RCC 7860 (cell line): Measurements from ENCODE around the gene PCGF3.
"Not testable (repeated sequence)": the region's sequence is repeated elsewhere in the genome, so short reads cannot be mapped to it uniquely, and the experiment has no call there.

Experiments
- DNase-seq: peaks from one replicate; pipeline ENCODE4 v3.0.0-alpha.2; 2015; ENCODE audit warnings: low spot score
- FAIRE-seq: peaks from 2 replicates; lab custom pipeline; 2012; peaks lifted over from hg19 to GRCh38; lab: Jason Lieb, UNC

The PCGF3 gene

DNA sequence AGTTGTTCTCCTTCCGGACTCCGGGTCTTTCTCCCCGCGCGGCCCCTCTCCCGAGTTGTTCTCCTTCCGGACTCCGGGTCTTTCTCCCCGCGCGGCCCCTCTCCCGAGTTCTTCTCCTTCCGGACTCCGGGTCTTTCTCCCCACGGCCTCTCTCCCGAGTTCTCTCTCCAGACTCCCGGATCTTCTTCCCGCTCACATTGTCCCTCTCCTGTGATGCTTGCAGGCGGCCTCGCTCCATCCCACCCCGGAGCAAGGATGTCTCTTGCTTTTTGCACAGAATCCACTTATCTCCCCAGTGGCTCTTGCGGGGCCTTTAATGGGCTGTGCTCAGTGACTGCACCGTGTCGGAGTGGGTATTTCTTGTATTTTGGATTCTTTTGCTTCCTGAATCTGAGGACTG lies 54.2 kb downstream of the PCGF3 start:
- not testable (repeated sequence) for FAIRE-seq, DNase-seq

- DNase-seq: no peak
These were observed 55.0 kb downstream of the PCGF3 start for GRCh38 chr4:760616-761015.

GRCh38 chr4:761086-761485 lies 55.5 kb downstream of the PCGF3 start:
- no peak for DNase-seq
- FAIRE-seq: no peak

More at GRCh38 chr4:760616-761015, 55.0 kb downstream of the PCGF3 start:
- FAIRE-seq: no peak

- FAIRE-seq (no peak), DNase-seq (no peak)
These were observed 56.1 kb downstream of the PCGF3 start for GRCh38 chr4:761739-762138.

- DNase-seq: no peak
- no peak for FAIRE-seq
These were observed 56.9 kb downstream of the PCGF3 start for GRCh38 chr4:762211-763190.

GRCh38 chr4:763191-763810 lies 57.7 kb downstream of the PCGF3 start:
- FAIRE-seq (no peak), DNase-seq (no peak)

DNA sequence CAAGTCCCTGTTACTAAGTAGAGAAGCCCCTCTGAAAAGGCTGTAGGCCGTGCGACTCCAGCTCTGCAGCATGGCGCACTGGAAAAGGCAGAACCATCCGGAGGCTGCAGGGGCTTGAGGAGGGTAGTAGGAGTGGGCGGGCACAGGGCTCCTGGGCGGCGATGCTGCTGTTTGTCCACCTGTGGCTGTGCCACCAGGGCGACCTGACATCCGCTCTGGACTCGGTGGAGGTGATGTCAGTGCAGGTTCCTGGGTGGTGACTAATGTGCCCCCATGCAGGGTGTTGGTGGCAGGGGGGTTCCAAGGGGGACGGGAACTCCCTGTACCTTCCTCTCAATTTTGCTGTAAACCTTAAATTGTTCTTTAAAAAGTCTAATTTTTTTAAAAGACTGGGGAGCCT lies 58.3 kb downstream of the PCGF3 start:
- DNase-seq (no peak), FAIRE-seq (no peak)

GRCh38 chr4:764405-765169 lies 59.0 kb downstream of the PCGF3 start:
- DNase-seq (no peak), FAIRE-seq (no peak)

- FAIRE-seq (no peak), DNase-seq (no peak)
These were observed 60.5 kb downstream of the PCGF3 start for GRCh38 chr4:766152-766515.

DNA sequence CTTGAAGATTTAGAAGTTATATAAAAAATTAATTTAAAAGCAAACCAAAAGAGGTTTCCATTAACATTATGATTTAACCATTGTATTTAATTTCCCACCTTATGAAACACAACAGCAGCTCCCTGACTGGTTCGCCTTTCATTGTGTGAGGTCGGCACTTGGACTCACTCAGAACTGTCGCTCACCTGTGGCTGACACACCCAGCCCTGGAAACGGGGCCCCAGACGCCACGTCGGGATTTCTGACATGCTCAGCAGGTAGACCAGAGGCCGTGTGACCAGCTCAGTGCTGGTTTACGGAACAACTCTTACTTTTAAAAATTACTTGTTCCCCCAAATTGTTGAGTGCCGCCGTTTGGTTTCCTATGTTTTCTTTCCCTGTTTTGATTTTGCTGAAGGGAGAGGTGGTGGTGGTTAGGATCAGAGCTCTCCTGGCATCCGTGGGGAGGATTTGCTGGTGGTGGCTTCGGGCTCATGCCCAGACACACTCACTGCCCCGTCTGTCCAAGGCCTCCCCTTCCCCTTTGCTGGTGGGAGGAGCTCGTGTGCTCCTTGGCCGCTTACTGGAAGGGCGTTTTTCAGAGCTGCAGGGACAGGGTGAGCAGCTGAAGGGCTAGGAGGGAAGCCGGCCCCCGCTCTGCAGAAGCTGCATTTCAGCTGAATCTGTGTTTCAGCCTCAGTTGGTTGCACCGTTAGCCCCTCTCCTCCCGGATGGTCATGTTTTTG lies 61.1 kb downstream of the PCGF3 start:
- FAIRE-seq (no peak), DNase-seq (no peak)

DNA sequence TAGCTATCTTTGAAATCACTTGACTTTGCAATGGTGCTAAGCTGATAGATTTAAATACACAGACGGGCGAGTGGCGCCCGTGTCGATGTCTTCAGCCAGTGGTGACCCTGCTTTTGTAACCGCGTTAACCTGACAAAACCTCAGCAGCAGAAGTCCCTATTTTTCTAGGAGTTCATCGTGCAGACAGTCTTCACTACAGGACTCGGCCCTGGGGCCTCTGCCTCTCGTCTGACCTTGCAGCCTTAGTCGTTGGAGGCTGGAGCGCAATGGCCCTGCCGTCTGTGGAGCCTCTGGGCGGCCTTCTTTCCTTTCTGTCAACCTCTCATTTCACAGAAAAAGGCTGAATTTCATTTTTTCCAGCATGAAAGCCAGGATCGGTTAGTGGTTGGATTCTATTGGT lies 62.4 kb downstream of the PCGF3 start:
- DNase-seq (no peak), FAIRE-seq (no peak)

GRCh38 chr4:768995-769394 lies 63.4 kb downstream of the PCGF3 start:
- FAIRE-seq: no peak
- DNase-seq: no peak

GRCh38 chr4:769511-769910 lies 63.9 kb downstream of the PCGF3 start:
- DNase-seq (no peak), FAIRE-seq (no peak)

DNA sequence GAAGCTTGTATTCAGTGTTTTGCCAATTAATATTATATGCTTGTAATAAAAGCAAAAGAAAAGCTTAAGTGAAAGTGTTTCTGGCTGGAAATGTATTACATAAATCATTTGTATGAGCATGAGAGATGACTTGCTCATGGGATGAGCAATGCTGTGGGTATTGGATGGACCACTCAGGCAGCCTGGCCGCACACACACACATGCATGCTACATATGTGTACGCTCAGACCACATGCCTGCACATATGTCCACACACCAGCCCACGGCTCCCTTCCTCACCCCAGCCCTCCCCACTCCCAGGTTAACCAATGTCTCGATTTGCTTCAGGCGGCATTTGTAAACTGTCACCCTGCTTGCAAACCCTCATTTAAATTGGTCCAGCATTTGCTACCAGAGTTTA lies 64.4 kb downstream of the PCGF3 start:
- FAIRE-seq: no peak

DNA sequence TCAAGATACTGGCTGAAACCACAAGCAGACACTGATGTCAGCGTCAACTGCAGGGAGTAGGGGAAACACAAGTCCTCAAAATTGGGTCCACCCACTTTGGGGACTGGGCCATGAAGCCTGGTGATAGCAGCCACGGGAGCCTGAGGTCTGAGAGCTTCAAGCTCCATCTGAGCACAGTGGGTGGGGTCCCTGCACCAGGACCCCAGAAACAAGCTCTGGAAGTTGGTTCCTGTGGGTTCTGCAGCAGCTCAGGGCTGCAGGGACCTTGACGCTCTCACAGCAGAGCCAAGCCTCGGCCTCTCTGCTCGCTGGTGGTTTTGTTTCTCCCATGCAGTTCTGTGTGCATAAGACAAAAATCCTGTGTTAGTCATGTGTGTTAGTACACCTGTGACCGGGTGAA lies 65.8 kb downstream of the PCGF3 start:
- no peak for DNase-seq
- FAIRE-seq: no peak

More for the DNA sequence above, 64.4 kb downstream of the PCGF3 start:
- no peak for DNase-seq

DNA sequence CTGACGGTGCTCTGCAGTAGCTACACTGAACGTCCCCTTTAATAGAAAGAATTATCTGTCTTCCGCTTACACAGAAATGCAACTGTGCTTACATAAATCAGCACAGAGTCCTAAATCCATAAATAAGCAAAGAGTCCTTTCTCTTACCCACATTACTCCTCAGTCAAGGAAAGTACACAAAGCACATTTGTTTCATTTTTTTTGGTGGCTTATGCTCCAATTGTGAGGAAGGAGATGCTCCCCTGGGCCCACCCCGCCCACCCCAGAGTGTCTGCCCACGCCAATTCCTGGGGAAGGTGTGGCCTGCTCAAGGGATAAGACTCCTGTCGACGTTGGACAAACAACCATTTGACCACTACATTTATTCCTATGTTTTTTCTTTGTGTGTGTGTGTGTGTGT lies 66.5 kb downstream of the PCGF3 start:
- FAIRE-seq: no peak
- DNase-seq: no peak

GRCh38 chr4:772776-773175 lies 67.1 kb downstream of the PCGF3 start:
- FAIRE-seq (no peak), DNase-seq (no peak)

GRCh38 chr4:773214-773613 lies 67.6 kb downstream of the PCGF3 start:
- DNase-seq: no peak

GRCh38 chr4:774419-775092 lies 68.9 kb downstream of the PCGF3 start:
- FAIRE-seq, DNase-seq: not testable (repeated sequence)

More at GRCh38 chr4:773214-773613, 67.6 kb downstream of the PCGF3 start:
- no peak for FAIRE-seq

DNA sequence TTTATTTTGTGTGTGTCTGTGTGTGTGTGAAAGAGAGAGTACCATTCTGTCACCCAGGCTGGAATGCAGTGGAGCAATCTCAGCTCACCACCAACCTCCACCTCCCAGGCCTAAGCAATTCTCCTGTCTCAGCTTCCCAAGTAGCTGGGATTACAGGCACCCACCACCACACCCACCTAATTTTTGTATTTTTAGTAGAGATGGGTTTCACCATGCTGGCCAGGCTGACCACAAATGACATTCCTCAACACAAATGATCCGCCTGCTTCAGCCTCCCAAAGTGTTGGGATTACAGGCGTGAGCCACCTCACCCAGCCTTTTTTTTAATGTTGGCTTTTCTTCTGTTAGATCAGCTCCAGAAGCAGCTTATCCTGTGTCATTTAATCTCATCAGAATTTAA lies 69.9 kb downstream of the PCGF3 start:
- not testable (repeated sequence) for FAIRE-seq, DNase-seq
